Adipose tissue (tissue), 3 donors: ENCODE data around the gene DISP2. TPM values are rescaled to one million over a fixed set of nuclear protein-coding genes. Genes with fewer than 3 reads are reported as not detected.

Experiments used
- polyA plus RNA-seq, 3 donors: library from polyadenylated mRNA; stranded (reverse); fragments of 200-250 nt; gene quantifications; one replicate each; pipeline ENCODE4 v1.2.3, GENCODE V29; 2013
- donor health status: healthy with polysubstance abuse.
- donor health status: Bipolar disorder and iron deficiency.
- donor health status: healthy.

DISP2 gene
- polyA plus RNA-seq, 3 donors = 0.24 to 0.62 (median 0.56) TPM

Other genes with a start within 250 kb of the DISP2 start
- 1 to 10 TPM; 1.9 to 7.3 (median 3.5) TPM for gene BMF, start 249.3 kb upstream of the DISP2 start, polyA plus RNA-seq
- gene BUB1B, start 197.2 kb upstream of the DISP2 start, polyA plus RNA-seq = under 1 TPM in 2 of 3 donors, not detected in 1; 0.15 to 0.17 TPM
- gene PAK6, start 119.2 kb upstream of the DISP2 start, polyA plus RNA-seq = 1 to 10 TPM in 1 of 3 donors, under 1 TPM in 2; 0.11 to 5.2 (median 0.43) TPM
- not detected for gene ANKRD63, start 75.2 kb upstream of the DISP2 start, polyA plus RNA-seq
- gene PLCB2, start 50.3 kb upstream of the DISP2 start, polyA plus RNA-seq = 10 to 100 TPM in 2 of 3 donors, 1 to 10 TPM in 1; 3.3 to 15.1 (median 12.7) TPM
- gene INAFM2, start 34.5 kb upstream of the DISP2 start, polyA plus RNA-seq = 1 to 10 TPM; 3.7 to 9.1 (median 7.4) TPM
- gene CCDC9B, start 17.3 kb upstream of the DISP2 start, polyA plus RNA-seq = 10 to 100 TPM in 1 of 3 donors, 1 to 10 TPM in 2; 2.8 to 14.6 (median 4.3) TPM
- gene PHGR1, start 7.2 kb upstream of the DISP2 start, polyA plus RNA-seq = 10 to 100 TPM in 1 of 3 donors, 1 to 10 TPM in 2; 2.2 to 37.3 (median 8.8) TPM
- gene KNSTRN, start 24.5 kb downstream of the DISP2 start, polyA plus RNA-seq = 1 to 10 TPM; 3.2 to 6.6 (median 6.6) TPM
- 10 to 100 TPM; 19.1 to 49.6 (median 43.8) TPM for gene IVD, start 47.6 kb downstream of the DISP2 start, polyA plus RNA-seq
- gene BAHD1, start 82.7 kb downstream of the DISP2 start, polyA plus RNA-seq = 1 to 10 TPM; 8.7 to 10.0 (median 9.8) TPM
- gene CHST14, start 112.8 kb downstream of the DISP2 start, polyA plus RNA-seq = 1 to 10 TPM; 4.7 to 7.4 (median 7.0) TPM
- gene CCDC32, start 206.8 kb downstream of the DISP2 start, polyA plus RNA-seq = 10 to 100 TPM; 18.8 to 33.6 (median 29.5) TPM
- 1 to 10 TPM; 4.0 to 9.4 (median 7.7) TPM for gene RPUSD2, start 211.1 kb downstream of the DISP2 start, polyA plus RNA-seq
- gene KNL1, start 236.0 kb downstream of the DISP2 start, polyA plus RNA-seq = 1 to 10 TPM in 1 of 3 donors, under 1 TPM in 2; 0.12 to 1.3 (median 0.12) TPM